SK-N-MC (cell line): ENCODE data around the gene B4GALT6.

Experiments used
- EZH2 ChIP-seq: fragments of 200-600 bp; sonication (generic); IDR thresholded peaks from one replicate; pipeline ENCODE4 v1.6.1; 2017; ENCODE audit warnings: antibody characterized with exemption
- FOXP2 ChIP-seq: optimal IDR thresholded peaks from 2 replicates; pipeline ENCODE3; 2011; ENCODE audit warnings: mild to moderate bottlenecking, moderate library complexity; ENCODE audit not compliant: insufficient read depth; ENCODE audit errors: extremely low read length, control extremely low read depth
- POLR2AphosphoS5 ChIP-seq: IDR thresholded peaks from 2 replicates; pipeline ENCODE4 v1.6.1; 2012; ENCODE audit warnings: mild to moderate bottlenecking, low read depth, low read length, borderline replicate concordance

- TF ChIP-seq EZH2, result no peak
- TF ChIP-seq POLR2AphosphoS5, result no peak
- TF ChIP-seq FOXP2, result no peak
Measured at GRCh38 chr18:31711365-31712172, 27.2 kb upstream of the B4GALT6 start.
